NOMO-1 treated with DMSO at 0.1 percent for 48 hours (cell line): ENCODE measurements around the gene MMP21.

ENCODE experiments used
- DNase-seq: peaks from one replicate; lab custom pipeline; 2025; ENCODE audit not compliant: unreplicated experiment; lab: John Stamatoyannopoulos, UW

MMP21 gene

GRCh38 chr10:125765835-125766234 is 9.8 kb downstream of the MMP21 start:
- no peak for DNase-seq

DNA sequence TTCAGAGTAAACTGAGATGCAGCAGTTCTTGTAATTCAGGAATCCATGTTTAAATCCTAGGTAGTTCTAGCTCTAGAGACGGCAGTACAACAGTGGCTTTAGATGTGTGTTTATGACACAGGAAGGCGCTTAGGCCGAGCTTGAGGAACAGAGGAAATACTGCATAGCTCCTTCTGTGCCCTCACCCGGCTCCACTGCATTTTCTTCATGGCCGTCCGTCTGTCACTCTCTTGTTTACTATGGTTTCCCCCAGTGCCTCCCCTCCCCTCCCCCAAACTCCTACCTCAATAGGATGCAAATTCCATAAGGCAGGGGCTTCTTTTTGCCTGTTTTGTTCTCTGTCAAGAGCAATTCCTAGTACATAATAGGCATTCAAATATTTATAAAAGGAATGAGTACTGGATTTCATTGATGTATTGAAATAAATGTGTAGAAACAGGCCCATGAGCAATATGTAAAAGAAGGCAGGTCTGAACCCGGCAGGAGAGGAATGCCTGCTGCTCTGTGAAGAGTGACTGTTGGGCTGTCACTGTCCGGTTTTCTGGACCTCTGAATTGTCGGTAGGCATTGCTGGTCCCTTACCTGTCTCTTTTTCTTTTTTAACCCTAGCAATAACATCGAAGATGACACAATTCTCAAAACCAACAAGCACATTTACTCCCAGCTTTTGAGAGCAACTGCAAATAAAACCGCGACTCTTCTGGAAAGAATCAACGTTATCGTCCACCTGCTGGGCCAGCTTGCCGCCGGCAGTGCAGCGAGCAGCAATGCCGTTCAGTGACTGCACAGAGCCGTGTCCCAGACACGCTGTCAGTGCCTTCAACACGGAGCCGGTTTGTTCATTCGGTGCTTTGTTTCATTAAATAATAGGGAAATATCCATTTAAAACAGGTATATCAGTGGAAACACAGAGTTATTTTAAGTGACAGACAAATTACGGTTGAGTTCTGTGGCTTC is 12.7 kb downstream of the MMP21 start:
- no peak for DNase-seq

GRCh38 chr10:125761961-125762360 is 13.7 kb downstream of the MMP21 start:
- no peak for DNase-seq

GRCh38 chr10:125757742-125758141 is 17.9 kb downstream of the MMP21 start:
- DNase-seq = no peak

DNA sequence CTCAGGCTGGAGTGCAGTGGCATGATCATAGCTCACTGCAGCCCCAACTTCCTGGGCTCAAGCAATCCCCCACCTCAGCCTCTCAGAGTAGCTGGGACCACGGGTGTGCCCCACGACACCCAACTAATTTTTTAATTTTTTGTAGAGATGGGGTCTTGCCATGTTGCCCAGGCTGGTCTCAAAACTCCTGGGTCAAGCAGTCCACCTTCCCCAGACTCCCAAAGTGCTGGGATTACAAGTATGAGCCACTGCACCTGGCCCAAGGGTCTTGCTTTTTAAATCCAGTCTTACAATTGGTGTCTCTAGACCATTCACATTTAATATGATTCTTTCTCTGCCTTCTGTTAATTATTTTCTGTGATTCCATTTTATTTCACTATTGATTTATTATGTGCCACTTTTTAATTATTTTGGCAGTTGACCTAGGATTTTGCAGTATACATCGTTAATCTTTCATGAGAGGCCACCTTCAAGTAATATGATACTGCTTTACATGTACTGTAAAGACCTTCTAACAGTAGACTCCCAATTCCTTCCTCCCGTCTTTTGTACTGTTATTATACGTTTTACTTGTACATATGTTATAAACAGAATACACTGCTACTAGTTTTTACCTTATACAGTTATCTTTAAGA is 18.7 kb downstream of the MMP21 start:
- DNase-seq = no peak

DNA sequence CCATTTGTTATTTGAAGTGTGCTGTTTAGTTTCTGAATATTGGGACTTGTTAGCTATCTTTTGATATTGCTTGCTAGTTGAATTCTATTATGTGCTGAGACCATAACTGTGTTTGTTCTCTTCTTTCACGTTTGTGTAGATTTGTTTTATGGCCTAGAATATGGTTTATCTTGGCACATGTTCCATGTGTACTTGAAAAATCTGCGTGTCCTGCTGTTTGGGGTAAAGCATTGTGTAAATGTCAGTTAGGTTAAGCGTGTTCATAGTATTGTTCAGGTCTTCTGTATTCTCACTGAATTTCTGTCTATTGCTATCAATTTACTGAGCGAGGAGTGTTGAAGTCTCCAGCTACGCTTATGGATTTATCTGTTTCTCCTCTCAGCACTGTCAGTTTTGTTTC is 19.4 kb downstream of the MMP21 start:
- no peak for DNase-seq

DNA sequence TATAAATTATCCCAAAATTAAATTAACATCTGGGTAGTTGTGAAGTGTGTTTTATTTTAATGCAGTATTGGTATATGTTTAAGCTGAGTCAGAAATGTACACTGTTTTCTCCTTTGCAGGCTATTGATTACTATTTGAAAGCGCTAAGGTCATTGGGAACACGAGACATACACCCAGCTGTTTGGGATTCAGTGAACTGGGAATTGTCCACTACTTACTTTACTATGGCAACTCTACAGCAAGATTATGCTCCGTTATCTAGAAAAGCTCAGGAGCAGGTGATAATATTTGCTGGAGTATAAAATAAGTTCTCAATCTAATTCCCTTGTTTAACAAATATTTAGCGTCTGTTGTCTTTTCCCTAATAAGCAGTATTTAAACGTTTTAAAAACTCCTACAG is 28.2 kb downstream of the MMP21 start:
- no peak for DNase-seq

DNA sequence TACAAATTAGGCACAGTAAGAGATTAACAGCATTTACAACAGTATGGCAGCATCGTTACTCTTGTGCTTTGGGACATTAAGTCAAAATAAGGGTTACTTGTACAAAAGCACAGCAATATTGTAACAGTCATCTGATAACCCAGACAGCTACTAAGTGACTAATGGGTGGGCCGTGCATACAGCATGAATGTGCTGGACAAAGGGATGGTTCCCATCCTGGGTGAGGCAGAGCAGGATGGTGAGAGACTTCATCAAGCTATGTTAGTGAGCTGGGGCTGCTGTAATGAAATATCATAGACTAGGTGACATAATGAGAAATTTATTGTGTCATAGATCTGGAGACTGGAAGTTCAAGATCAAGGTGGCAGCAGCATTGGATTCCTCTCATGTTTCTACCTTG is 30.7 kb downstream of the MMP21 start:
- no peak for DNase-seq

DNA sequence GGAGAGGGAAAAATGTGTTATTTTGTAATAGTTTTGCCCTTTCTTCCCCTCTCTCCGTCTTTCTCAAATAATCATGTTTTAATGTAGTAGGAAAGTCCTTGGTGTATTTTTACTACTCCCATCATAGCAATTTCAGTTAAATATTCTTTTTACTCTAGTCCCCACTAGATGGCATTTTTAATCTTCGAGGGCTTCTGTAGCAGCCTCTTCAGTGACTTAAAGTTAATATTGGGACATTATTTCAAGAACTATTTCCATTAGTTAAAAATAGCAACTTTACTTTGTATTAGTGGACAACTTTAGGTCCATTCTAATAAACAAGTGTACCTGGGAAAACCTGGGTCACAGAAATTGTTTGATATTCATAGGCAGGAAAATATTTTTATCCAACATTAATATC is 33.2 kb downstream of the MMP21 start:
- DNase-seq = no peak

DNA sequence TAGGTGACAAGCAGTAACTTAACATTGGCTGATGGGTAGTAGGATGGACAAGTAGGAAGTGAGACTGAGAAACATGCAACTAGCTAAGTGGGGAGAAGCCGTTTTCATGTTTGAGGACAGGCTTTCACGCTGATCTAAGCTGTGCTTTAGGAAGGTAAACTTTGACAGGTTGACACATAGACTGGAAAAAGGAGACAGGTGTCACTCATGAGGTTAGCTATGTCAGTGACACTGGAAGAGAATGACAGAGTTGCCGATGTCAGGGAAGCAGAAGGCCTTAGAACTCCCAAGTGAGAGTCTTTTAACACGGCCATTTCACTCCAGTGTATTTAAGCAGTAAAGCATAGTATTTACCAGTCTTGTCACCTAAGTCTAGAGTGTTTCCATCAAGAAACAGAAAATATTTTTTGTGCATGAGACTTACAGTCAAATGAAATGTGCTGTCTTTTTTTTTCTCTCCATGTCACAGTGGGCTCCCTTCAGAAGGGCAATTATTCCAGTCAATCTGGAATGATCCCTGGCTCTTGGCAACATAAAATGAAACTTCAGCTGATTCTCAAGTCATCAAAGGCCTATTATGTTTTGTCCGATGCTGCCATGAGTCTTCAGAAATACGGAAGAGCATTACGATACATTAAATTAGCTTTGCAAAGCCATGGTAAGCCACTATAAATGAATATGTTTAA is 35.5 kb downstream of the MMP21 start:
- DNase-seq = no peak

DNA sequence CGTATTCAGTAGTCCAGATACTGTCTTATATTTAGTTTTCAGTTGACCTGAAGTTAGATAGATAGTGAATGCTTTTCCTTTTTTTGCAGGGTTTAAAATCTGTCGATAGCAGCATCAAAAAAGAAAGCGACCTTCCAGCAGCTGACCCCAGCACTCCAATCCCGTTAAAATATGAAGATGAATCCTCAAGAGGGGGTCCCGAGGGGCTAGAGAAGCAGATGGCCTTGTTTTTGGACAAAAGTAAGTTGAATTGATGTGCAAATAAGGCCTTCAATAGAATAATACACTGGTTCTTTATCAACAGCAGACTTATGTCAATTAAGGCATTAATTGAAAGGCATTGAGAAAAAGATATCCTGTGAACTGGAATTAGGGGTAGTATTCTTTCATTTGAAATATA is 37.4 kb downstream of the MMP21 start:
- no peak for DNase-seq

DNA sequence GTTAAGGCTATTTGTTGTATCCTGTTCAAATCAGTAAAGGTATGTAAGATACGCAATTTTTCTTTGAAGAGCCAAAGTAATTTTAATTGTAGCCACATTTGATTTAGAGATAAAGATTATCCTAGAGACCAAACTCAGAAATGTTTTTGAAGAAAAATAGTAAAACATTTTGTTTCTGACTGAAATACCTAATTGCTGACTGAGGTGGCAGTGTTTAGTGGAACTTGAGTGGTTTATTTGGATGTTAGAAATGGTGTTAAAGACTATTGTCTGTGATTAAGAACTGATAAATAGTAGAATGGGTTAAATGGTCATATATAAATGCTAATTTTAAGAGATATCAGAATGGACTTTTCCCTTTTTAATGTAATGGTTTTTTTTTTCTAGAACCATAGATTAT is 40.8 kb downstream of the MMP21 start:
- no peak for DNase-seq

DNA sequence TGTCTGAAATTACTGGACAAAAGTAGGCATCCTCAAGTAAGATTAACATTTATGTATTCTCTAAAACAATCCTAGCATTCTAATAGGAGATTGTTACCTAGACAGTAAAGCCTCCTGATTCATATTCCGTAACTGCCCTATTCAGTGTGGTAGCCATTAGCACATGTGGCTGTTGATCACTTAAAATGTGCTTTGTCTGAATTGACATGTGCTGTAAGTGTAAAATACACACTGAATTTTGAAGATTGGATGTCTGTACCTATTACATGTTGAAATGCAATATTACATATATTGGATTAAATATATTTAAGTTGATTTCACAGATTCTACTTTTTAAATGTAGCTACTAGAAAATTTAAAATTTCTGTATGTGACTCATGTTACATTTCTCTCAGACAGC is 41.5 kb downstream of the MMP21 start:
- no peak for DNase-seq

DNA sequence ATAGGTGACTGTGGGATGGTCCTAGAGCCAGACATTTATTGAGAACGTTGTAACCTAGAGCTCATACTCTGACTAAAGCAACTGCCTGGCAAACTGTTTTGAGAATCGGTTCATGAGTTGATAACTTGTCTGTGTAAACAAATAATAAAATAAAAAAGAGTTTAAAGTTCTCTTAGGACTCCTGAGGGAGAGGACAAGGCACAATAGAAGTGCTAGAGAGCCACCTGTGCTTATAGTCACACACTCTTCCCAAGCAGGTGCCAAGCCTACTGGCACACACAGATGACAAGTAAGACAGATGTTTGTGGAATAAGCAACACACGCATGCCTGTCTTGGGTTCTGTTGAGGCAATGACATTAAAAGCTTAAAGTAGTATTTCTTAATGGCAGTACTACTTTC is 48.2 kb downstream of the MMP21 start:
- no peak for DNase-seq

DNA sequence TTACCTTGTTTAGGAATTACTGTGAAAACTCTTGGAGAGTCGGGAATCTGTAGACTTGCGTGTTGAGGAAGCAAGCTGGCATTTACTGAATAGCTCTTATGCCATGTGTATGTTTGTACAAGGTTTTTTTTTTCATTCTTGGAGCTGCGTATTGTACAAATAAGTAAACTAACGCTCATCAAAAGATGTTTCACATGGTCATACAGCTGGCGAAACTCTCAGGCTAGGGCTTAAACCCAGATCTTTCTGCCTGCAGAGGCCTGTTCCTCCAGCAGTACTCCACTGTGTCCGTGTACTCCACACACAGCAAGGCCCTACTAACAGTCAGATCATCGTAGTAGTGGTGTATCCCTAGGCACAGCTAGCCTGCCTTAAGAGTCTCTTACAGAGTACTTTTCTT is 48.7 kb downstream of the MMP21 start:
- DNase-seq = no peak

DNA sequence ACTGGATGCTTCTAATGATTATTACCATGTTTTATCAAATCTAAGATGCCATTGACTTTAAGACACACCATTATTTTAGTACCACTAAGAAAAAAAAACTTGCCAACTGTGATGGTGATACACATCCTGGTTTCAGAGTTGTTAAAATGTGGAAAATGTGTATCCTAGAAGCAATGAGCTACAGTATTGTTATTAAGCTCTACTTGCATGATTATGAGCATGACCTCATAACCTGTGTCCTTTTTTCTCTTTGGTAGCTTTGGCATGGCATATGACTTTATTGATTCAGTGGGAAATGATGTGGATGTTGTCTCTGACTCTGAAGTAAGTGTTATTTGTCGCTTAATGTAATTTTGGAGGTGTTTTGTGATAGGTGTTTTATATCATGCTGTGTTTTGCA is 52.8 kb downstream of the MMP21 start:
- DNase-seq = no peak

DNA sequence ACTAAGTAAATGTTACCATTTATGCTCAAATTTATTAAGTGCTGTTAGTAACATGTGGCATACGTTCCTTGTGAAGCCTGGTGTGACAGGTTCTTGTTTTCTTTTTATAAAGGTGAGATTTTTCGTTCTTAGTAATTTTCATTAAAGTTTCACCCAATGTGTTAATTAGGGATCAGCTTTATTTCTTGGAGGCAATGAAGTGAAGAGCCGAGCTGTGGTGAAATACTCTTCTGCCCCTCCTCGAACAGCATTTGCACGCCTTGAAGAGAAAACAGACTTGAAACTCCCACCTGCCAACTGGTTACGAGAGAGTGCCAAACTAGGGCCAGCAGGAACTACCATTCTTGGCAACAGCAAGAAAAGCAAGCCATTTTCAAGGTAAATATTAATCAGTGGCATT is 54.6 kb downstream of the MMP21 start:
- no peak for DNase-seq

DNA sequence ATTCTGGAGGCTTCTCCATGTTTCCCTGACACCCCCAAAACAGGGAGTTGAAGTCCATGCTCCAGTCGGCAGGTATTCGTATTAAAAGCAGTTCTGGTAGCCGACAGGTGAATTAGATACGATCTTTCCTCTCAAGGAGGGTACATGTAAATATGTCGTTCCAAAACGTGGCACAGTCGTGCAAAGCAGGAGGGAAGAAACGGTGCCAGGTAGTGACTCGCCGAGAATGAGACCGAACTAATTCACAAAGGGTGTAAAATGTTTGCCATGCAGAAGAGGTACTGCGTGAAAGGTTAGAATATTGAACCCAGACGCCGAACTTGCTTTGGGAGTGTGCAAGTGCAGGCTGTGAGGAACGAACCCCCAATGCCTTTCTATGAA is 55.6 kb downstream of the MMP21 start:
- peak; percentile 7 for DNase-seq

DNA sequence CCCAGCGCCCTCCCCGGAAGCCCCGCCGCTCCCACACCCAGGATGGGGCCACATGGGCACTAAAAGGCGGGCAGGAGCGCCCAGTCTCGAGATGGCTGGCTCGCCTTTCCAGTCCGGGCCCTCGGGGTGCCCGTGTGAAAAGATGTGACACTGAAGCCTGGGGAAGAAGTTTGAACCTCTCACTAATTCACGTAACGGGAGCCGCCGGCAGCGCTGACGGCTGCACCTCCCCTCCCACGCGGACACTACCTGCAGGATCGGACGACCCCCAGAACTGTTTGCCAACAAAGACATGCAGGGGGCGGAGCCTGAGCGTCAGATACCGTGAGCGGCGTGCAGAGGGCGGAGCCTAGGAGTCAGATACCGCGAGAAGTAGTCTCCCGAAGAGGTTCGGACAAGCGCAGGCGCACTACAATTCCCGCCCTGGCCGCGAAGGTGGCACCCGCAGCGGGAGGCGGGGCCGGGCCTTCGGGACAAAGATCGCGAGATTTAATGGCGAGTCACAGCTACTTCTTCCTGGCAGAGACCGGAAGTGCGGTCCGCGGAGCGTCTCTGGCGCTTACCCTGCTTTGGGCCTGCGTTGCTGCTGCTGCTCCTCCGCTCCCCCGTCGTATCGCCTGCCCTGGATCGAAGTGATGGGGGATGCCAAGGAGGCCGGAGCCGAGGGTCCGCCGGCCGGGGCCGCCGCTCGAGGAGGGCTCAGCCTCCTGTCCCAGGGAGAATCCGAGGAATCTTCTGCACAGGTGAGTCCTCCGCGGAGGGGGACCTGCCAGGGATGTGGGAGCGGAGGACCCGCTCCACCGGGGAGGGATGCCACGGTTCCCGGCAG is 56.2 kb downstream of the MMP21 start, which contains the start of gene EDRF1:
Gene EDRF1, plus strand, starts transcription at position 537 of the 829 bp plus-strand sequence. Its CDS starts 99 bp downstream, at position 636.
- DNase-seq = peak; percentile 98
